KMS-11 (cell line): Measurements from ENCODE around the gene TARBP1.

Experiments used
- H2AFZ ChIP-seq: fragments of 200-600 bp; sonication (generic); 2 replicates; pipeline ENCODE4 v1.6.1; 2016; ENCODE audit warnings: antibody characterized with exemption, mixed run types, low read depth
- H3K27ac ChIP-seq: fragments of 200-600 bp; sonication (generic); 2 replicates; pipeline ENCODE4 v1.6.1; 2016; ENCODE audit warnings: mild to moderate bottlenecking, mixed run types
- H3K27me3 ChIP-seq: fragments of 200-600 bp; sonication (generic); 2 replicates; pipeline ENCODE4 v1.6.1; 2017; ENCODE audit warnings: mild to moderate bottlenecking, low read depth, mixed run types, moderate library complexity; ENCODE audit not compliant: insufficient read depth
- H3K36me3 ChIP-seq: fragments of 200-600 bp; sonication (generic); 2 replicates; pipeline ENCODE4 v1.6.1; 2017; ENCODE audit warnings: mild to moderate bottlenecking, mixed run types; ENCODE audit not compliant: insufficient read depth
- H3K4me1 ChIP-seq: fragments of 200-600 bp; sonication (generic); 2 replicates; pipeline ENCODE4 v1.6.1; 2016; ENCODE audit warnings: mild to moderate bottlenecking, low read depth, mixed run types; ENCODE audit not compliant: poor library complexity, severe bottlenecking
- H3K4me2 ChIP-seq: fragments of 200-600 bp; sonication (generic); 2 replicates; pipeline ENCODE4 v1.7.0; 2016; ENCODE audit warnings: mild to moderate bottlenecking, mixed run types
- H3K4me3 ChIP-seq: fragments of 200-600 bp; sonication (generic); IDR thresholded peaks from 2 replicates; pipeline ENCODE4 v1.6.1; 2017; ENCODE audit warnings: low read depth, low read length, mixed read lengths; ENCODE audit not compliant: insufficient read depth
- H3K79me2 ChIP-seq: fragments of 200-600 bp; sonication (generic); 2 replicates; pipeline ENCODE4 v1.6.1; 2016; ENCODE audit warnings: low read depth, mixed run types; ENCODE audit not compliant: insufficient read depth
- H3K9ac ChIP-seq: fragments of 200-600 bp; sonication (generic); 2 replicates; pipeline ENCODE4 v1.6.1; 2016; ENCODE audit warnings: mild to moderate bottlenecking, mixed run types
- H4K20me1 ChIP-seq: fragments of 200-600 bp; sonication (generic); 2 replicates; pipeline ENCODE4 v1.6.1; 2016; ENCODE audit warnings: mild to moderate bottlenecking, mixed run types; ENCODE audit not compliant: insufficient read depth
- TF ChIP-seq, protein P1 (sequence below): fragments of 200-600 bp; sonication (generic); conservative IDR thresholded peaks from 2 replicates; pipeline ENCODE4 v1.6.1; 2017; ENCODE audit warnings: low read depth, mild to moderate bottlenecking, antibody characterized with exemption, low read length, moderate library complexity, mixed read lengths

Gene TARBP1

DNA sequence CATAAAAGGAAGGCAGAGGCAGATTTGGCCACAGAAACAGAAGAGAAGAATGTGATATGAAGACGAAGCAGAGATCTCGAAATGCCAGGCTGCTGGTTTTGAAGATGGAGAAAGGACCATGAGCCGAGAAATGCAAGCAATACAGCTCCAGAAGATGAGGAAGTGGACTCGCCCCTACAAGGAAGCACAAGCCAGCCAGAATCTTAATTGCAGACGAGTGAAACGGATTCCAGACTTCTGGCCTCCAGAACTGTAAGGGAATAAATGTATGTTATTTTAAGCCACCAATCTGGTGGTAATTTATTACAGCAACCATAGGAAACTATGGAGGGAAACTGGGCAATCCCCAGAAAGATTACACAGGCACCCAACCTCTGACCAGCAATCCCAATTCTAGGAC lies 24.1 kb downstream of the TARBP1 start:
- Histone ChIP-seq H3K9ac (no peak overlapping the region), H3K27me3 (no peaks in the 10 kb centered on the region), H2AFZ (no peak overlapping the region), H3K27ac (no peak overlapping the region), H4K20me1 (no peaks in the 10 kb centered on the region), H3K4me1 (no peaks in the 10 kb centered on the region), H3K79me2 (no peaks in the 10 kb centered on the region), H3K36me3 (no peaks in the 10 kb centered on the region), H3K4me2 (no peak overlapping the region), H3K4me3 (no peak overlapping the region)
- TF ChIP-seq, protein P1, sequence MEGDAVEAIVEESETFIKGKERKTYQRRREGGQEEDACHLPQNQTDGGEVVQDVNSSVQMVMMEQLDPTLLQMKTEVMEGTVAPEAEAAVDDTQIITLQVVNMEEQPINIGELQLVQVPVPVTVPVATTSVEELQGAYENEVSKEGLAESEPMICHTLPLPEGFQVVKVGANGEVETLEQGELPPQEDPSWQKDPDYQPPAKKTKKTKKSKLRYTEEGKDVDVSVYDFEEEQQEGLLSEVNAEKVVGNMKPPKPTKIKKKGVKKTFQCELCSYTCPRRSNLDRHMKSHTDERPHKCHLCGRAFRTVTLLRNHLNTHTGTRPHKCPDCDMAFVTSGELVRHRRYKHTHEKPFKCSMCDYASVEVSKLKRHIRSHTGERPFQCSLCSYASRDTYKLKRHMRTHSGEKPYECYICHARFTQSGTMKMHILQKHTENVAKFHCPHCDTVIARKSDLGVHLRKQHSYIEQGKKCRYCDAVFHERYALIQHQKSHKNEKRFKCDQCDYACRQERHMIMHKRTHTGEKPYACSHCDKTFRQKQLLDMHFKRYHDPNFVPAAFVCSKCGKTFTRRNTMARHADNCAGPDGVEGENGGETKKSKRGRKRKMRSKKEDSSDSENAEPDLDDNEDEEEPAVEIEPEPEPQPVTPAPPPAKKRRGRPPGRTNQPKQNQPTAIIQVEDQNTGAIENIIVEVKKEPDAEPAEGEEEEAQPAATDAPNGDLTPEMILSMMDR, result no peak

GRCh38 chr1:234452406-234452965 lies 26.5 kb downstream of the TARBP1 start:
- Histone ChIP-seq H3K4me2 (no peak overlapping the region), H3K79me2 (no peaks in the 10 kb centered on the region), H2AFZ (no peak overlapping the region), H3K4me3 (no peak overlapping the region), H3K27ac (no peak overlapping the region), H4K20me1 (no peaks in the 10 kb centered on the region), H3K4me1 (no peaks in the 10 kb centered on the region), H3K27me3 (no peaks in the 10 kb centered on the region), H3K9ac (no peak overlapping the region), H3K36me3 (peaks cover 4% of the 10 kb centered on the region; the same call in 1 of the 2 replicates)
- TF ChIP-seq, protein P1, result no peak

DNA sequence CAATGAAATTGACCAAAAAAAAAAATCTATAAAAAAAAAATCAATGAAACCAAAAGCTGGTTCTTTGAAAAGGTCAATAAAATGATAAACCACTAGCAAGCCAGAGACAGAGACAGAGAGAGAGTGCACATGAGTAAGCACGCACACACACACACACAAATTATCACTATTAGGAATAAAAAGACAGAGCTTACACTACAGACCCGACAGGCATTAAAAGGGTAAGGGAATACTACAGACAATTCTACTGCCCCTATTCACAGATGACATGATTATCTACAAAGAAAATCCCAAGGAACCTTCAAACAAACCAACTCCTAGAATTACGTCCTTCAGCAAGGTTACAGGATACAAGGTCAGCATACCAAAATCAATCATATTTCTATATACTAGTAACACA lies 38.6 kb downstream of the TARBP1 start:
- Histone ChIP-seq H4K20me1 (no peaks in the 10 kb centered on the region), H2AFZ (no peak overlapping the region), H3K4me3 (no peak overlapping the region), H3K27ac (no peak overlapping the region), H3K27me3 (no peaks in the 10 kb centered on the region), H3K36me3 (0 out of 2 replicates have a peak, but pooled peaks cover 3% of the 10 kb centered on the region), H3K9ac (no peak overlapping the region), H3K4me1 (no peaks in the 10 kb centered on the region), H3K4me2 (no peak overlapping the region), H3K79me2 (no peaks in the 10 kb centered on the region)
- TF ChIP-seq, protein P1, result no peak

GRCh38 chr1:234438579-234438978 lies 40.4 kb downstream of the TARBP1 start:
- Histone ChIP-seq H4K20me1 (no peaks in the 10 kb centered on the region), H3K9ac (no peak overlapping the region), H2AFZ (no peak overlapping the region), H3K4me2 (no peak overlapping the region), H3K4me3 (no peak overlapping the region), H3K36me3 (0 out of 2 replicates have a peak, but pooled peaks cover 2% of the 10 kb centered on the region), H3K27me3 (no peaks in the 10 kb centered on the region), H3K4me1 (no peaks in the 10 kb centered on the region), H3K27ac (no peak overlapping the region), H3K79me2 (no peaks in the 10 kb centered on the region)
- TF ChIP-seq, protein P1, result no peak
